ENCODE measurements around the gene DMRTB1. TPM values are rescaled to one million over a fixed set of nuclear protein-coding genes. Genes with fewer than 3 reads are reported as not detected.

DMRTB1 gene
- not detected for total RNA-seq

DNA sequence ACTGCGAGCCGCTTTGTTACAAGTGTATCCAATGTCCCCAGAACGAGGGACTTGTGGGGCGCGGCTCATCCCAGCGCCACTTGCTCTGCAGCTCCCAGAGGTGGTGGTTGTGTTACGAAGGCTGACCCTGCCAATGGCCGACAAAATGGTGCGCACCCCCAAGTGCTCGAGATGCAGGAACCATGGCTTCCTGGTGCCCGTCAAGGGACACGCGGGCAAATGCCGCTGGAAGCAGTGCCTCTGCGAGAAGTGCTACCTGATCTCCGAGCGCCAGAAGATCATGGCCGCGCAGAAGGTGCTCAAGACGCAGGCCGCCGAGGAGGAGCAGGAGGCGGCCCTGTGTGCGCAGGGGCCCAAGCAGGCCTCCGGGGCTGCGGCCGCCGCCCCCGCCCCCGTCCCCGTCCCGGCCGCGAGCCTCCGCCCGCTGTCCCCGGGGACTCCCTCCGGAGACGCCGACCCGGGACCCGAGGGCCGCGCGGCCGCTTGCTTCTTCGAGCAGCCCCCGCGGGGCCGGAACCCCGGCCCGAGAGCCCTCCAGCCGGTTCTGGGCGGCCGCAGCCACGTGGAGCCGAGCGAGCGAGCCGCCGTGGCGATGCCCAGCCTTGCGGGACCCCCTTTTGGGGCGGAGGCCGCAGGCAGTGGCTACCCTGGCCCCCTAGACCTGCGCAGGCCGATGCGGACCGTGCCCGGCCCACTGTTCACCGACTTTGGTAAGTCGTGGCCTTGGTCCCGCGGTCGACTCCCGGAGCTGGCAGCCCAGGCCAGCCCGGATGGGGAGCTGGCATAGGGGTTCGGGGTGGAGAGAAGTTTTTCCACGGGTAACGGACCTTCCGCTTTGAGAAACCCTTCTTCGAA lies at the start of gene DMRTB1:
DMRTB1 (plus strand) TSS at position 79 of the 855 bp plus-strand sequence; CDS start at position 134, 55 bp downstream.
- Histone ChIP-seq H3K36me3 (no peaks in the 10 kb centered on the region), H3K27ac (no peak within 1 kb of the TSS), H3K4me3 (no peak within 1 kb of the TSS), H3K4me1 (no peaks in the 10 kb centered on the region), H3K9me3 (no peaks in the 10 kb centered on the region), H3K27me3 (no peaks in the 10 kb centered on the region)
- DNase-seq (ENCODE audit: low spot score in 2 of 2) = no peak
- TF ChIP-seq CTCF (IDR thresholded peaks at IDR 0.05) = no peak
- intact Hi-C loops (cut with DNase I) = no loop called here

- Histone ChIP-seq H3K4me1 (no peaks in the 10 kb centered on the region), H3K36me3 (no peaks in the 10 kb centered on the region), H3K4me3 (no peak overlapping the region), H3K27me3 (no peaks in the 10 kb centered on the region), H3K27ac (no peak overlapping the region), H3K9me3 (no peaks in the 10 kb centered on the region)
- no peak for DNase-seq (ENCODE audit: low spot score in 2 of 2)
- intact Hi-C loops (cut with DNase I) = no loop called here
- no peak for TF ChIP-seq CTCF (IDR thresholded peaks at IDR 0.05)
Observed at GRCh38 chr1:53409695-53410094, 49.5 kb upstream of the DMRTB1 start.

DNA sequence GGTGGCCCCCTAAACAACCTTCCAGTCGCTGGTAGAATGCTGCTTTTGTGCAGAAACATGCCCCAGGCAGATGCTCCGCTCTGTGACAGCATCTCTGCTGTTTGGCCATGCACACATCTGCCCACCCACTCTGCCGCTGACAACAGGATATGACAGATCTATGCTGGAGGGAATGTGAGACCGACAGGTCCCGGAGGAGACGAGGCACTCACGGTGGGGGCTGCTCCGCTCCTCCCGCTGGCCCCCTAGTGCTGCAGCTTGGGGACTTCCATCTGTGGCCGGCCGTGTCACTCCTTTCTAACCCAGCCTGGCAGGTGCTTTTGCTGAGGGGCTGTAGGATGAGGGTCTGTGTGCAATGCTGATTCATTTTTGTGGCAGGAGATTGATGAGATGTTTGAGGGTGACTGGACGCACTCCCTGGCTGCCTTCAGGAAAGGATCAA lies 49.1 kb upstream of the DMRTB1 start:
- no peak for TF ChIP-seq CTCF (IDR thresholded peaks at IDR 0.05)
- no peaks in the 10 kb centered on the region for H3K36me3 ChIP-seq
- DNase-seq (ENCODE audit: low spot score in 2 of 2) = no peak
- no peaks in the 10 kb centered on the region for H3K27me3 ChIP-seq
- H3K9me3 ChIP-seq = no peaks in the 10 kb centered on the region
- H3K27ac ChIP-seq = no peak overlapping the region
- H3K4me1 ChIP-seq = no peaks in the 10 kb centered on the region
- H3K4me3 ChIP-seq = no peak overlapping the region
- intact Hi-C loops (cut with DNase I) = no loop called here

- DNase-seq (ENCODE audit: low spot score in 2 of 2) = no peak
- intact Hi-C loops (cut with DNase I) = no loop called here
Observed at GRCh38 chr1:53410701-53411100, 48.5 kb upstream of the DMRTB1 start.

GRCh38 chr1:53411541-53412152 lies 47.6 kb upstream of the DMRTB1 start:
- no peak overlapping the region for H3K27ac ChIP-seq
- no peaks in the 10 kb centered on the region for H3K27me3 ChIP-seq
- H3K36me3 ChIP-seq = no peaks in the 10 kb centered on the region
- no peaks in the 10 kb centered on the region for H3K9me3 ChIP-seq
- no peaks in the 10 kb centered on the region for H3K4me1 ChIP-seq
- H3K4me3 ChIP-seq = no peak overlapping the region
- no peak for TF ChIP-seq CTCF (IDR thresholded peaks at IDR 0.05)
- no peak for DNase-seq (ENCODE audit: low spot score in 2 of 2)
- intact Hi-C loops (cut with DNase I) = no loop called here

More at GRCh38 chr1:53410701-53411100, 48.5 kb upstream of the DMRTB1 start:
- no peak overlapping the region for H3K27ac ChIP-seq
- TF ChIP-seq CTCF (IDR thresholded peaks at IDR 0.05) = no peak
- H3K9me3 ChIP-seq = no peaks in the 10 kb centered on the region
- H3K36me3 ChIP-seq = no peaks in the 10 kb centered on the region
- no peak overlapping the region for H3K4me3 ChIP-seq
- H3K27me3 ChIP-seq = no peaks in the 10 kb centered on the region
- no peaks in the 10 kb centered on the region for H3K4me1 ChIP-seq

Measured in ascending aorta (tissue), 2 donors.